ENCODE measurements around the gene SAMD8. TPM values are rescaled to one million over a fixed set of nuclear protein-coding genes. Genes with fewer than 3 reads are reported as not detected.

Gene SAMD8
- total and polyA plus RNA-seq, 2 donors (not counting 3 experiments of a cell fraction or from before 2014, with no cell fraction given) = 19.6 to 22.8 TPM

GRCh38 chr10:75110006-75110632 is 1.3 kb upstream of the SAMD8 start:
- H3K36me3 ChIP-seq (ENCODE audit: control insufficient read depth in 2 of 2, extremely low read depth in 1 of 2, insufficient read depth in 2 of 2, low read length in 2 of 2) = no peaks in the 10 kb centered on the region
- no peak overlapping the region for H3K4me3 ChIP-seq (replicated peaks in 1 of 3; ENCODE audit: insufficient read depth in 1 of 3, low read depth in 1 of 3, low read length in 3 of 3)
- no peak for FAIRE-seq
- H4K20me1 ChIP-seq (replicated peaks; ENCODE audit: control insufficient read depth, extremely low read depth, insufficient read depth, low read length) = no peaks in the 10 kb centered on the region
- no TSS peak for BruUV-seq (replicated peaks)
- intact Hi-C loops (cut with micrococcal nuclease) (loop anchor here (5.0 to 10.0 kb wide), 2 partner anchors 283 to 955 kb away; partner anchors contain the start of genes ADK, AP3M1 and KAT6B), dilution Hi-C loops (cut with MboI; ENCODE audit: extremely low pct_ligation_motif_present, low sequenced_read_pairs) (no loop called here)
- no peak for TF ChIP-seq MYC (IDR thresholded peaks at IDR 0.05; ENCODE audit: low read depth, low read length)
- TF ChIP-seq POLR2AphosphoS5 (IDR thresholded peaks at IDR 0.05; ENCODE audit: insufficient read depth, low read depth, low read length) = no peak
- peaks cover 32% of the 10 kb centered on the region for H3K79me2 ChIP-seq (ENCODE audit: control insufficient read depth, insufficient read depth, low read length)
- H3K9me1 ChIP-seq (replicated peaks; ENCODE audit: control insufficient read depth, extremely low read depth, insufficient read depth, low read length) = no peaks in the 10 kb centered on the region
- H3K9me3 ChIP-seq (replicated peaks; ENCODE audit: control insufficient read depth, insufficient read depth, low read length) = no peaks in the 10 kb centered on the region
- H3K27ac ChIP-seq (ENCODE audit: insufficient read depth, low read depth, low read length) = no peak overlapping the region
- no peak overlapping the region for H3K9ac ChIP-seq (replicated peaks; ENCODE audit: extremely low read depth, insufficient read depth, low read length)
- no peak overlapping the region for H2AFZ ChIP-seq (ENCODE audit: low read depth, low read length)
- no peaks in the 10 kb centered on the region for H3K27me3 ChIP-seq (ENCODE audit: control insufficient read depth in 2 of 2, insufficient read depth in 2 of 2, low read length in 2 of 2)
- ChIA-PET CTCF (interaction anchor here (1.2 to 2.3 kb wide), 3 partner anchors 121 to 866 kb away, joined by 3 to 8 read pairs (median 3); no protein-coding TSS in a partner anchor), POLR2A (no interaction called here)
- DNase-seq (ENCODE audit: low read depth, low spot score) = no peak
- H3K4me1 ChIP-seq (ENCODE audit: control insufficient read depth, extremely low read depth, insufficient read depth, low read length) = peaks cover 15% of the 10 kb centered on the region
- H3K4me2 ChIP-seq (ENCODE audit: insufficient read depth, low read length) = no peak overlapping the region

GRCh38 chr10:75111907-75112679 is 637 bp downstream of the SAMD8 start:
- ChIA-PET CTCF (interaction anchor here (1.0 to 1.6 kb wide), 5 partner anchors 14 to 123 kb away, joined by 4 to 8 read pairs (median 7); partner anchors contain the start of gene COMTD1), POLR2A (interaction anchor here (0.7 kb wide), 1 partner anchor 882 kb away, joined by 3 read pairs; no protein-coding TSS in a partner anchor)
- Histone ChIP-seq H3K4me3 (replicated peaks in 1 of 3; ENCODE audit: insufficient read depth in 1 of 3, low read depth in 1 of 3, low read length in 3 of 3) (peak overlapping the region; percentile 88 to 98 (median 93)), H2AFZ (ENCODE audit: low read depth, low read length) (peak overlapping the region; percentile 94), H3K9me3 (replicated peaks; ENCODE audit: control insufficient read depth, insufficient read depth, low read length) (no peaks in the 10 kb centered on the region), H3K9ac (replicated peaks; ENCODE audit: extremely low read depth, insufficient read depth, low read length) (peak overlapping the region; percentile 97), H3K9me1 (replicated peaks; ENCODE audit: control insufficient read depth, extremely low read depth, insufficient read depth, low read length) (no peaks in the 10 kb centered on the region), H3K36me3 (ENCODE audit: control insufficient read depth in 2 of 2, extremely low read depth in 1 of 2, insufficient read depth in 2 of 2, low read length in 2 of 2) (no peaks in the 10 kb centered on the region), H3K79me2 (ENCODE audit: control insufficient read depth, insufficient read depth, low read length) (peaks cover 50% of the 10 kb centered on the region), H3K27me3 (ENCODE audit: control insufficient read depth in 2 of 2, insufficient read depth in 2 of 2, low read length in 2 of 2) (no peaks in the 10 kb centered on the region), H3K4me1 (ENCODE audit: control insufficient read depth, extremely low read depth, insufficient read depth, low read length) (peaks cover 15% of the 10 kb centered on the region), H3K4me2 (ENCODE audit: insufficient read depth, low read length) (peak overlapping the region; percentile 91), H3K27ac (ENCODE audit: insufficient read depth, low read depth, low read length) (peak overlapping the region; percentile 94), H4K20me1 (replicated peaks; ENCODE audit: control insufficient read depth, extremely low read depth, insufficient read depth, low read length) (no peaks in the 10 kb centered on the region)
- TF ChIP-seq POLR2A (IDR thresholded peaks at IDR 0.05; ENCODE audit: low read depth, low read length) (no peak), EZH2 (IDR thresholded peaks at IDR 0.05; ENCODE audit: borderline replicate concordance, low read depth, low read length, severe bottlenecking) (no peak)
- BruUV-seq (replicated peaks) = TSS peak; percentile 34
- intact Hi-C loops (cut with micrococcal nuclease) (loop anchor here (1.0 to 10.0 kb wide), 9 partner anchors 15 to 957 kb away; partner anchors contain the start of genes ADK, AP3M1, KAT6B and VDAC2), dilution Hi-C loops (cut with MboI; ENCODE audit: extremely low pct_ligation_motif_present, low sequenced_read_pairs) (no loop called here)
- DNase-seq (ENCODE audit: low read depth, low spot score) (peak; percentile 66), FAIRE-seq (peak; percentile 40)
